GM21786 (cell line): ENCODE results near the gene RBFOX1.

Experiments used
- ATAC-seq: cut with Tn5 transposase; IDR thresholded peaks from one replicate; pipeline ENCODE4 v1.9.1; 2021; ENCODE audit not compliant: unreplicated experiment

RBFOX1 gene

GRCh38 chr16:7408700-7409365, 76.2 kb downstream of the RBFOX1 start:
- no peak for ATAC-seq

GRCh38 chr16:7419441-7419840, 86.8 kb downstream of the RBFOX1 start:
- ATAC-seq, result no peak

DNA sequence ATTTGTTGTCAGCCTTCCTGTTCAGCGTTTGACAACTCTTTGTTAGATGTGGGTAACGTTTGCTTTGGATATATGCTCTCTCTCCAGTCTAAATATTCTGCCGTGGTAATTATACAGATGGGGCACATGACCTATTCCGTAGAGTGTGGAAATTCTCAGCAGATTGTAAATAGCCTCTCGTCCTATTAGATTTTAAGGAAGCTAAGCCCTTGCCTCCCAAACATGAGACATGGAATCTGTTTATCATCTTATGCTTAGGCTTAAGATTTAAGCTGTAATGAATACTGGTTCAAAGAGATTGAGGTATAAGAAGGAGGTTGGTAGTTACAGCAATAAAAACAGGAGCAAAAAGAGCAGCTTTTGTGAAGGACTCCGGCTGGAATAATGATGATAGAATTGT, 87.4 kb downstream of the RBFOX1 start:
- no peak for ATAC-seq

DNA sequence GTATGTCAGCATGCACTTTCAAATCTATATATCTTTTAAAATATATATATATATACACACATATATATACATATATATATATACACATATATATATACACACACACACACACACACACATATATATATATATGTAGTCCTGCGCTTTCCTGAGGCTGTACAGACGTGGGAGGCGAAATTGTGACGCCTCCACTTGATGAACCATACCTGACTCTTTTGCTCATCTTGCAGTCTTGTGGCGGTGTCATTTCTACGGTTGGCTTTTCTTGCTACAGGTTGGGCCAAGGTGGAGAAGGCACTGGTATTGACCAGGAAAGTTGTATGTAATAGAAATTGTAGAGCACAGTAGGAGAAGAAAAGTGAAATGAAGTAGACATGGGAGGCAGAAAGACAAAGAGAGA, 88.2 kb downstream of the RBFOX1 start:
- no peak for ATAC-seq

DNA sequence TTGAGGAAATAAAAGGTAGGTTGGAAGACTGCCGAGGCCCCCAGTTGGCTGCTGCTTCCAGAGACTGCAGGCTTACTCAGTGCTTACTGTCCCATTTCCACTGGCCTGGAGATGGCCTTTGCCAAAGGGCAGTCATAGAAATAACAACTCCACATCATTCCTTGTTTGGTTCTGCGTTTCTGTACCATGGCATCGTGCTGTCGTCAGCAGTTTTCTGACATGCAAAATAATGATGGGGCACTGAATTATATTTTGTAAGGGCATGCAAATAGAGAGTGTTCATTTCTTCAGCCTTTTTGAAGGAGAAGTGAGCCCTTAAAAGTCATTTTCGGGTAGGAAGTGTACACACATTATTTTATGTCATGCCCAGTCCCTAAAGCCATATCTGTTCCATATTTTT, 88.9 kb downstream of the RBFOX1 start:
- ATAC-seq, result no peak

- ATAC-seq, result no peak
Measured at GRCh38 chr16:7422036-7422888, 89.6 kb downstream of the RBFOX1 start.

GRCh38 chr16:7423434-7424044, 90.9 kb downstream of the RBFOX1 start:
- no peak for ATAC-seq

GRCh38 chr16:7426161-7426560, 93.5 kb downstream of the RBFOX1 start:
- no peak for ATAC-seq

DNA sequence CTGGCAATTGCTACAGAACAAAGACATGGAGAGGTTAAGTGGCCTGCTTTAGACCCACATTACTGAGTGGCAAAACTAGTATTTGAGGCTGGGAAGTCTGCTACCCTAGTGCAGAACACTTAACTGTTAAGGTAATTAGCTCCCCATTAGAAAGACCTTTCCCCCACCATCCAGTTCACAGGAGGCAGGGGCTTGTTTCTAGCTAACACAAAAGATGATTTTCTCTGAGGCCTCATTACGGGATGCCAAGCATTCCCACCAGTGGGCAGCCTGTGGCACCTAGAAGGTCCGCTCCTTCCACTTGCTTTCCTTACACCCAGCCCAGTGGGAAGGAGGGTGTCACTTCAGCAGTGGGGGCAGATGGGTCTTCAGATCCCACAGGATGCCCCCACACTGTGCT, 99.1 kb downstream of the RBFOX1 start:
- no peak for ATAC-seq

GRCh38 chr16:7436306-7436705, 103.7 kb downstream of the RBFOX1 start:
- no peak for ATAC-seq

GRCh38 chr16:7437135-7437804, 104.6 kb downstream of the RBFOX1 start:
- ATAC-seq, result no peak

- no peak for ATAC-seq
Measured at GRCh38 chr16:7437843-7438242, 105.2 kb downstream of the RBFOX1 start.

DNA sequence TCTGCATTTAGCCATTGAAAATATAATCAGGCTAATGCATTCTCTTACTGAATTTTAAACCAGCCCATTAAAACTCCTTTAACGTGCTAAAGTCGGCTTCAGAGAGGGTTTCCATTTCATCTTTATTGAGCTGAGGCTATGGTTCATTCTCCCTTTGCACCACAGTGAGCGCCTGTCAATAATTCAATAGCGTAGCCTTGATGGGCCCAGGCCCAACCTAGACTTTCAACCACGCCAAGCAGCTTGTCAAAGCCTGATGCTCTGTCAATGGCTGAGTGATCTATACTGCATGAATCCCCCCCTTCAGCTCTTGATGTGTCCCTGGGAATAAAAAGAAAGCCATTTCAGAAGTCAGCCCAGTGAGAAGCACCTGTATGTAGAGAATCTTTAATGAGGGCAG, 106.0 kb downstream of the RBFOX1 start:
- ATAC-seq, result no peak

DNA sequence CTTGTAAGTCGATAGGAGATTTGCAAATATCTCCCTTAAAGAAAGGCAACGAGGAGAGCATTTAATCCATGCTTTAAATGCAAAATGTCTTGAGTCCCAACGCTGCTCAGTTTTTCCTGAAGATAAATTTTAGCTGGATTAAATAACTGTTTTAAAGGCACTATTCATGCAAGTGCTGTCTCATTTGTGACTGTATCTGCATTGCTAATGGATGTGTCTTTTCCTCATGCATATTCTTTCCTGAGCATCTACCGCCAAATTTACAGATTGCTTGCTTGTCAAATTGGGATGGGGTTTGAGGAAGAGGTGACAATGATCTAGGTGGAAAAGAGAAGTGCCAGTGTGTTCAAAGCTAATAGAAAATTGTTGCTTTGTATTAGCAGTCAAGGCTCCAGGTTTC, 106.9 kb downstream of the RBFOX1 start:
- no peak for ATAC-seq

GRCh38 chr16:7440886-7441400, 108.3 kb downstream of the RBFOX1 start:
- ATAC-seq, result no peak

DNA sequence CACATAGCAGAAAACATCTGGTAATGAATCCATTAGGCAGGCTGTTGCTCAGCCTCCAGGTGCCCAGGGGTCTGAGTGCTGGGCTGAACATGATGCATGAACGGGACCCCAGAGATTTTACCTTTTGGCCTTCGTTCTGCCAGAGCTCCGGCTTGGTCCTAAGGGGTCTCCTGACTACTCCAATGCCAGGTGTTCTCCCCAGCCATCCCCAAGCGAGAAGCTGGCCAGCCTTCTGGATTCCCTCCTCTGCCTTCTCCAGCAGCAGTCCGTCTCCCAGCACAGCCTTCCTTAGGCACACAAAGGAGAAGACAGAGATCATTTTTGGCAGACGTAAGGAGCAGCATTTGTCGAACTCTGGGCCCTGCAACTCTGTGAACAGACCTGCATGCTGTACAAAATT, 109.4 kb downstream of the RBFOX1 start:
- ATAC-seq, result no peak

- ATAC-seq, result no peak
Measured at GRCh38 chr16:7443142-7443541, 110.5 kb downstream of the RBFOX1 start.

DNA sequence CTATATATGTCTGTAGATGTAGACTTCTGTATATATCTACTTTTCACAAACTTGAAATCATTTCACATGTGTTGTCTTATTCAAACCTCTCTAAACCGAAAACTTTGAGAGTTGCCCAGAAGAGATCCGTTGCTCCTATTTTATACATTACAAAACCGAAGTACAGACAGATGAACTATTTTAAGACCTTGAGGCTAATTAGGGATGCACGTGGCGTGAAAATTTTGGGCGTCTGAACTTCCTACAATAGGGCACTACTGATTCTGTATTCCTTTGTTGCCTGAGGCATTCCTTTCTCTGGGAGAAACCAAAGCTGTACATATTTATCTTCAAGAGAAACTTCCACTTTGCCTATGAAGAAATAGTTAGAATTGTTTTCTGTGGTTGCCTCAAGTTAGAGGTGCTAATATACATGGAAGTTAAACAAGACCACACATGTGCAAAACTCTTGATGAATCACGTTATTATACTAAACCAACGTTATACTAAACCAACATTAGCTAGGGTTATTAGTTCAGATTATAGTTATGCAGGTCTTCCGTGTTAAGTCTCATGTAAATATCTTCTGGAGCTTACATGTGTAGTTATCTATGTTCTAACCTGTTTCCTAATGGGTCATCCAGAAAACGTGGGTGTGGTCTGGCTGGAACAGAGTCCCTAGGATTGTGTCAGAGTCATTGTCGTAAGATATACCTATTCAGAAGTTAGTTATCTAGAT, 111.2 kb downstream of the RBFOX1 start:
- ATAC-seq, result no peak

- no peak for ATAC-seq
Measured at GRCh38 chr16:7449306-7449705, 116.7 kb downstream of the RBFOX1 start.

DNA sequence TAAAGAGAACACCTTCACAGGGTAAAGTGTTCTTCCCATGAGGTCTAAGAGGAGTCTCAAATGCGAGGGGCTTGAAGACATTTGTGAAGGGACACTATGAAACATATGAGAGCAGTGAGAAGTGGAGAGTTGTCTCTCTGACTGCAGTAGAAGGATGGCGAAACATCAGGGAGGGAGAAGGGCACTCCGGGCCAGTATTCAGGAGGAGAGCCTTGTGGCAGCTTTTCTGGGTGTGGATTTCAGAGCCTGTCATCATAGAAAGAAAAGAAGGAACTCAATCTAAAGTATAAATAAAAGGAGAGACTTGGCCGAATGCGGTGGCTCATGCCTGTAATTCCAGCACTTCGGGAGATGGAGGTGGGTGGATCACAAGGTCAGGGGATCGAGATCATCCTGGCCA, 117.2 kb downstream of the RBFOX1 start:
- no peak for ATAC-seq

DNA sequence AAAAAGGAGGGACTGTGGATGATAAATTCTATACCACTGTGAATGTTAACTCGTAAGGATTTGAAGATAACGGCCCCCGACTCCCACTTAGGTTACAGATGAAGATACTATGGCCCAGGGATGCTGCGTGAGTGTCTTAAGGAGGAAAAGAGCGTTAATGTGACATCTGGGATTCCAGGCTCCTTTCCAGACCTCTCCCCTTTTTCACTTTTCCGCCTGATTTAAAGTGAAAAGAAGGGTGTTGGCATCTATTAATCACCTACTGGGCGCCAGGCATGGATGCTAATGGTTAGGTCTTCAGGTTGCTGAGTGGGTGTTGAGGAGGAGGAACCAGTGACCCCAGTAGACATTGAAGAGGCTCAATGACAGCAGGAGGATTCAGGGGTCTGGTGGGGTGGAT, 117.8 kb downstream of the RBFOX1 start:
- ATAC-seq, result no peak
